Breast epithelium (tissue), 3 donors: Measurements from ENCODE around the gene PHACTR1.

Experiments used
- POLR2A ChIP-seq: fragments of 450-650 bp; IDR thresholded peaks from one replicate; pipeline ENCODE4 v1.6.1; 2016; ENCODE audit warnings: antibody characterized with exemption, mild to moderate bottlenecking, moderate library complexity
- TF ChIP-seq, protein P1 (sequence below), 3 donors: fragments of 450-650 bp; IDR thresholded peaks; one replicate each; pipeline ENCODE4 v1.5.1; 2016 to 2017; ENCODE audit warnings: antibody characterized with exemption in 3 of 3, mild to moderate bottlenecking in 3 of 3, moderate library complexity in 3 of 3

DNA sequence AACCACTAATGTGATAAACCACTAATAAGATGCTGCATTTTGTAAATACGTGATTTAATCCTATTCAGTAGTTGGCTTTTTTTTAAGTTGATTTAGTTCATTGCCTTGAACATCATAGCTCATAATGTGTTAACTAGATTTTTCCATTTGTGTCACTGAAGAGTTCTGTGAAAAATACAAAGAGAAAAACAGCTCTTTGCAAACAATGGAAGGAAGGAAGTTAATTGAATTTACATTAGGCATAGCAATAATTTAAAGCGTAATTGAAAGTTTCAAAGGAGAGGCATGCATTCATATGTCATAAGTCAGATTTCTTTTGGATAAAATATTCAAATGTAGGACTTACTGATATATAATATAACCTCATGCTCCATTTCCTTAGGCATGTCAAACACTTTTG is 509.5 kb downstream of the PHACTR1 start:
- no peak for TF ChIP-seq POLR2A
- TF ChIP-seq, protein P1, sequence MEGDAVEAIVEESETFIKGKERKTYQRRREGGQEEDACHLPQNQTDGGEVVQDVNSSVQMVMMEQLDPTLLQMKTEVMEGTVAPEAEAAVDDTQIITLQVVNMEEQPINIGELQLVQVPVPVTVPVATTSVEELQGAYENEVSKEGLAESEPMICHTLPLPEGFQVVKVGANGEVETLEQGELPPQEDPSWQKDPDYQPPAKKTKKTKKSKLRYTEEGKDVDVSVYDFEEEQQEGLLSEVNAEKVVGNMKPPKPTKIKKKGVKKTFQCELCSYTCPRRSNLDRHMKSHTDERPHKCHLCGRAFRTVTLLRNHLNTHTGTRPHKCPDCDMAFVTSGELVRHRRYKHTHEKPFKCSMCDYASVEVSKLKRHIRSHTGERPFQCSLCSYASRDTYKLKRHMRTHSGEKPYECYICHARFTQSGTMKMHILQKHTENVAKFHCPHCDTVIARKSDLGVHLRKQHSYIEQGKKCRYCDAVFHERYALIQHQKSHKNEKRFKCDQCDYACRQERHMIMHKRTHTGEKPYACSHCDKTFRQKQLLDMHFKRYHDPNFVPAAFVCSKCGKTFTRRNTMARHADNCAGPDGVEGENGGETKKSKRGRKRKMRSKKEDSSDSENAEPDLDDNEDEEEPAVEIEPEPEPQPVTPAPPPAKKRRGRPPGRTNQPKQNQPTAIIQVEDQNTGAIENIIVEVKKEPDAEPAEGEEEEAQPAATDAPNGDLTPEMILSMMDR (IDR thresholded peaks at IDR 0.05): no peak
